GM23338 (cell line): Measurements from ENCODE around the gene ARHGEF10L. TPM values are rescaled to one million over a fixed set of nuclear protein-coding genes. Genes with fewer than 3 reads are reported as not detected.

Source experiments
- ATAC-seq: fragments of 200-7000 bp; cut with Tn5 transposase; 3 replicates; pipeline ENCODE4 v1.9.1; 2020
- DNase-seq: peaks from one replicate; pipeline ENCODE4 v3.0.0-alpha.2; 2015; ENCODE audit warnings: low spot score
- H2AFZ ChIP-seq: fragments of 200-600 bp; sonication (generic); 2 replicates; pipeline ENCODE4 v1.8.0; 2016; ENCODE audit warnings: antibody characterized with exemption, mild to moderate bottlenecking, moderate library complexity
- H3F3A ChIP-seq: fragments of 200-600 bp; sonication (generic); replicated peaks from 2 replicates; pipeline ENCODE4 v1.8.0; 2017; ENCODE audit warnings: antibody characterized with exemption, mixed run types, low read depth
- H3K27ac ChIP-seq: fragments of 200-600 bp; sonication (generic); 2 replicates; pipeline ENCODE4 v1.6.1; 2016; ENCODE audit warnings: low read depth
- H3K27me3 ChIP-seq: fragments of 200-600 bp; sonication (generic); 2 replicates; pipeline ENCODE4 v1.8.0; 2016; ENCODE audit warnings: mild to moderate bottlenecking, mixed run types, moderate library complexity; ENCODE audit not compliant: insufficient read depth
- H3K36me3 ChIP-seq: fragments of 200-600 bp; sonication (generic); 2 replicates; pipeline ENCODE4 v1.8.0; 2016; ENCODE audit warnings: mild to moderate bottlenecking; ENCODE audit not compliant: insufficient read depth
- H3K4me1 ChIP-seq: fragments of 200-600 bp; sonication (generic); 2 replicates; pipeline ENCODE4 v1.8.0; 2016; ENCODE audit warnings: mild to moderate bottlenecking, moderate library complexity; ENCODE audit not compliant: insufficient read depth
- H3K4me2 ChIP-seq: fragments of 200-600 bp; sonication (generic); 2 replicates; pipeline ENCODE4 v1.7.1; 2017; ENCODE audit warnings: mixed run types
- H3K4me3 ChIP-seq: fragments of 200-600 bp; sonication (generic); 2 replicates; pipeline ENCODE4 v1.6.1; 2016; ENCODE audit warnings: mixed run types
- H3K79me2 ChIP-seq: fragments of 200-600 bp; sonication (generic); replicated peaks from 2 replicates; pipeline ENCODE4 v1.8.0; 2017; ENCODE audit warnings: mild to moderate bottlenecking; ENCODE audit not compliant: insufficient read depth
- H3K9me2 ChIP-seq: fragments of 200-600 bp; sonication (generic); 2 replicates; pipeline ENCODE4 v1.8.0; 2017; ENCODE audit not compliant: insufficient read depth
- H4K20me1 ChIP-seq: fragments of 200-600 bp; sonication (generic); replicated peaks from 2 replicates; pipeline ENCODE4 v1.8.0; 2017; ENCODE audit warnings: mild to moderate bottlenecking; ENCODE audit not compliant: insufficient read depth
- H3K27ac Mint-ChIP-seq: 2 replicates; pipeline ENCODE4 v1.8.0; 2020; ENCODE audit warnings: inconsistent platforms, mild to moderate bottlenecking, moderate library complexity, mixed read lengths
- H3K27me3 Mint-ChIP-seq: 3 replicates; pipeline ENCODE4 v1.8.0; 2022; ENCODE audit warnings: low read depth, mild to moderate bottlenecking, moderate library complexity, mixed read lengths, inconsistent platforms; ENCODE audit not compliant: insufficient read depth, poor library complexity
- H3K36me3 Mint-ChIP-seq: 3 replicates; pipeline ENCODE4 v1.8.0; 2021; ENCODE audit warnings: low read depth, mild to moderate bottlenecking, inconsistent platforms, moderate library complexity, mixed read lengths
- H3K4me1 Mint-ChIP-seq: 3 replicates; pipeline ENCODE4 v1.8.0; 2020; ENCODE audit warnings: mild to moderate bottlenecking, inconsistent platforms, mixed read lengths
- H3K4me3 Mint-ChIP-seq: 3 replicates; pipeline ENCODE4 v1.8.0; 2021; ENCODE audit warnings: moderate library complexity, mild to moderate bottlenecking, inconsistent platforms, mixed read lengths
- H3K9me3 Mint-ChIP-seq: 3 replicates; pipeline ENCODE4 v1.8.0; 2020; ENCODE audit warnings: moderate library complexity, mild to moderate bottlenecking, inconsistent platforms, mixed read lengths
- CREB1 ChIP-seq: fragments of 250-450 bp; sonication (Bioruptor Pico); IDR thresholded peaks from 2 replicates; pipeline ENCODE4 v1.5.0; 2020; ENCODE audit warnings: low read depth, mild to moderate bottlenecking, moderate library complexity
- CTCF ChIP-seq, 2 experiments: fragments of 200-600 bp in 1 of 2; sonication (generic) in 1 of 2; conservative IDR thresholded peaks; 2 replicates each; pipeline versions ENCODE4 v1.5.1 to v1.6.1; 2016 to 2017; ENCODE audit warnings: antibody characterized with exemption in 2 of 2, low read depth in 2 of 2, mild to moderate bottlenecking in 2 of 2, moderate library complexity in 1 of 2
- EZH2 ChIP-seq: fragments of 200-600 bp; sonication (generic); IDR thresholded peaks from one replicate; pipeline ENCODE4 v1.8.0; 2017; ENCODE audit warnings: antibody characterized with exemption, mild to moderate bottlenecking, low read depth; ENCODE audit not compliant: unreplicated experiment
- EZH2phosphoT487 ChIP-seq: fragments of 200-600 bp; sonication (generic); IDR thresholded peaks from one replicate; pipeline ENCODE4 v1.8.1; 2018; ENCODE audit warnings: antibody characterized with exemption; ENCODE audit not compliant: unreplicated experiment
- JUNB ChIP-seq: IDR thresholded peaks from one replicate; pipeline ENCODE4 v1.6.1; 2016; ENCODE audit warnings: antibody characterized with exemption; ENCODE audit not compliant: unreplicated experiment
- NANOG ChIP-seq: IDR thresholded peaks from 2 replicates; pipeline ENCODE4 v1.6.1; 2016; ENCODE audit warnings: antibody characterized with exemption, borderline replicate concordance
- POLR2AphosphoS5 ChIP-seq: IDR thresholded peaks from 2 replicates; pipeline ENCODE4 v1.6.1; 2016; ENCODE audit warnings: antibody characterized with exemption, low read depth
- STAT1 ChIP-seq: IDR thresholded peaks from one replicate; pipeline ENCODE4 v1.6.1; 2016; ENCODE audit warnings: antibody characterized with exemption; ENCODE audit not compliant: unreplicated experiment
- ZNF114 ChIP-seq: fragments of 250-450 bp; sonication (Bioruptor Pico); IDR thresholded peaks from 2 replicates; pipeline ENCODE4 v1.5.0; 2020; ENCODE audit warnings: mild to moderate bottlenecking, moderate library complexity
- ZNF331 ChIP-seq: fragments of 250-450 bp; sonication (Bioruptor Pico); IDR thresholded peaks from 2 replicates; pipeline ENCODE4 v1.5.0; 2020; ENCODE audit warnings: low read depth, mild to moderate bottlenecking, moderate library complexity
- ZNF462 ChIP-seq: fragments of 250-450 bp; sonication (Bioruptor Pico); IDR thresholded peaks from 2 replicates; pipeline ENCODE4 v1.5.0; 2020; ENCODE audit warnings: mild to moderate bottlenecking, moderate library complexity
- polyA plus RNA-seq: library from polyadenylated mRNA; unstranded; fragments of >200 nt; fragmentation: Nextera tagmentation; extraction: Ambion mirVana; gene quantifications from 2 replicates; pipeline ENCODE4 v1.2.1, GENCODE V29; 2016
- total RNA-seq: library from RNA; depleted of rRNA; stranded (reverse); fragments of >200 nt; shearing (Covaris generic); gene quantifications from 2 replicates; pipeline ENCODE4 v1.2.3, GENCODE V29; 2014

Gene ARHGEF10L
- total and polyA plus RNA-seq, 2 experiments from 2014 or later = 12.1 to 46.8 TPM

- H2AFZ ChIP-seq = no peak overlapping the region
- H3K4me2 ChIP-seq = no peak overlapping the region
- no peaks in the 10 kb centered on the region for H4K20me1 ChIP-seq
- peak; percentile 27 for DNase-seq
- no peaks in the 10 kb centered on the region for H3K4me1 ChIP-seq
- no peaks in the 10 kb centered on the region for H3F3A ChIP-seq
- ATAC-seq = peak; percentile 15; the same call in 1 of the 3 replicates
- H3K27ac ChIP-seq = no peak overlapping the region
- no peak overlapping the region for H3K27ac Mint-ChIP-seq
- H3K4me1 Mint-ChIP-seq = peaks cover 18% of the 10 kb centered on the region
- no peaks in the 10 kb centered on the region for H3K27me3 ChIP-seq
- H3K4me3 ChIP-seq = no peak overlapping the region
- H3K27me3 Mint-ChIP-seq = peaks cover 4% of the 10 kb centered on the region
- TF ChIP-seq CTCF (conservative IDR thresholded peaks at IDR 0.05; ENCODE audit: low read depth in 2 of 2) = no peak
- no peak for TF ChIP-seq STAT1
- TF ChIP-seq ZNF462 (CRISPR knock-in tag) = no peak
- TF ChIP-seq ZNF114 (CRISPR knock-in tag) = no peak
- TF ChIP-seq POLR2AphosphoS5 = no peak
- no peak for TF ChIP-seq NANOG
- no peak for TF ChIP-seq CREB1 (CRISPR knock-in tag)
- TF ChIP-seq JUNB = no peak
- no peak for TF ChIP-seq ZNF331 (CRISPR knock-in tag)
- no peak for TF ChIP-seq EZH2phosphoT487
- TF ChIP-seq EZH2 = no peak
- no peaks in the 10 kb centered on the region for H3K79me2 ChIP-seq
- no peaks in the 10 kb centered on the region for H3K9me2 ChIP-seq
- H3K36me3 ChIP-seq = no peaks in the 10 kb centered on the region
- H3K9me3 Mint-ChIP-seq = no peaks in the 10 kb centered on the region
- no peak overlapping the region for H3K4me3 Mint-ChIP-seq
- H3K36me3 Mint-ChIP-seq = no peaks in the 10 kb centered on the region
Observed at GRCh38 chr1:17736625-17737024, 197.1 kb downstream of the ARHGEF10L start.
